ENCODE data around the gene DNAH1. TPM values are rescaled to one million over a fixed set of nuclear protein-coding genes. Genes with fewer than 3 reads are reported as not detected.

Gene DNAH1
- total and polyA plus RNA-seq, 2 of the 13 experiments (the other 11 are each of a cell fraction or from before 2014, with no cell fraction given): 0.64 to 3.5 TPM

DNA sequence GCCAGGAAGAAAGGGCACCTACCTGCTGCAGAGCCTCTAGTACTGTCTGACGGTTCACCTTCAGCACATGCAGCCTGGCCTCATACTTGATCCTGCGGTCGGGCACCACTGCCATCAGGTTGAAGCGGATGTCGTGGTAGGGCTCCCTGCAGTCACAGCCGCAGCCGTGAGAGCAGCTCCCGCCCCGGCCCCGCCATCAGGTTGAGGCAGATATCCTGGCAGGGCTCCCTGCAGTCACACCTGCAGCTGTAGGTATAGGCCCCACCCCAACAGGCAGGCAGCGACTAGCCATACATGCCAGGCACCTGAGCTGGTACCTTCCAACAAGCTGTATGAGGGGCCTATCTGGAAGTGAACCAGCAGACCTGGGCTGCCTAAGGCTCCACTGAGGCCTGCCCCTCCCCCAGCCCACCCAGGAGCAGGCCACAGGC is 90.1 kb downstream of the DNAH1 start (continued):
- no peak for TF ChIP-seq MEIS1 (CRISPR knock-in tag; IDR thresholded peaks at IDR 0.05; ENCODE audit: borderline replicate concordance)

- no peak overlapping the region for H3K27ac ChIP-seq (ENCODE audit: extremely low read length, insufficient read depth, low read length)
- over 99% methylated on average over 16 of the region's 20 CpGs for WGBS (ENCODE audit: low lambda C conversion rate)
- POLR2A ChIA-PET: interaction anchor here (0.6 kb wide), 1 partner anchor 53 kb away, joined by 3 read pairs; no protein-coding TSS in a partner anchor
Observed at GRCh38 chr3:52406791-52407510, 90.8 kb downstream of the DNAH1 start.

More at GRCh38 chr3:52406791-52407510, 90.8 kb downstream of the DNAH1 start:
- Histone ChIP-seq H3K27me3 (ENCODE audit: control insufficient read depth in 1 of 2, insufficient read depth in 2 of 2, low read length in 2 of 2) (peaks cover 0 to 8% of the 10 kb centered on the region in 2 experiments; a peak in 1 of 5 replicates), H3K4me3 (replicated peaks in 1 of 3; ENCODE audit: insufficient read depth in 1 of 3, low read depth in 2 of 3, low read length in 3 of 3) (no peak overlapping the region), H4K20me1 (ENCODE audit: insufficient read depth, low read length) (no peaks in the 10 kb centered on the region), H3K4me1 (ENCODE audit: insufficient read depth, low read length) (peaks cover 22% of the 10 kb centered on the region), H3K9ac (ENCODE audit: insufficient read depth, low read depth, low read length) (no peak overlapping the region), H3K4me2 (ENCODE audit: low read depth, low read length) (no peak overlapping the region), H3K79me2 (ENCODE audit: insufficient read depth, low read length) (peaks cover 26% of the 10 kb centered on the region), H2AFZ (ENCODE audit: low read length) (no peak overlapping the region), H3K36me3 (replicated peaks in 1 of 2; ENCODE audit: control insufficient read depth in 1 of 2, insufficient read depth in 2 of 2, low read length in 2 of 2) (peaks cover 28 to 64% of the 10 kb centered on the region in 2 experiments), H3K9me3 (ENCODE audit: low read length) (no peaks in the 10 kb centered on the region)
- no peak for TF ChIP-seq ZNF552 (CRISPR knock-in tag; IDR thresholded peaks at IDR 0.05; ENCODE audit: borderline replicate concordance)
- TF ChIP-seq TBP (CRISPR knock-in tag; IDR thresholded peaks at IDR 0.05): no peak
- no peak for TF ChIP-seq ZNF510 (CRISPR knock-in tag; IDR thresholded peaks at IDR 0.05; ENCODE audit: low read depth)
- no peak for TF ChIP-seq ZSCAN25 (CRISPR knock-in tag; IDR thresholded peaks at IDR 0.05)
- no peak for TF ChIP-seq ZNF75D (CRISPR knock-in tag; IDR thresholded peaks at IDR 0.05; ENCODE audit: borderline replicate concordance)
- no peak for TF ChIP-seq ONECUT2 (CRISPR knock-in tag; IDR thresholded peaks at IDR 0.05)
- TF ChIP-seq CENPX (CRISPR knock-in tag; IDR thresholded peaks at IDR 0.05): no peak
- TF ChIP-seq, protein P1, sequence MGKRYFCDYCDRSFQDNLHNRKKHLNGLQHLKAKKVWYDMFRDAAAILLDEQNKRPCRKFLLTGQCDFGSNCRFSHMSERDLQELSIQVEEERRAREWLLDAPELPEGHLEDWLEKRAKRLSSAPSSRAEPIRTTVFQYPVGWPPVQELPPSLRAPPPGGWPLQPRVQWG (CRISPR knock-in tag; IDR thresholded peaks at IDR 0.05; ENCODE audit: borderline replicate concordance, low read depth): no peak
- TF ChIP-seq SALL1 (CRISPR knock-in tag; IDR thresholded peaks at IDR 0.05): no peak
- no peak for TF ChIP-seq ZNF629 (CRISPR knock-in tag; conservative IDR thresholded peaks at IDR 0.05)
- TF ChIP-seq FOSL1 (CRISPR knock-in tag; IDR thresholded peaks at IDR 0.05; ENCODE audit: borderline replicate concordance): no peak
- no peak for TF ChIP-seq ZFP82 (CRISPR knock-in tag; IDR thresholded peaks at IDR 0.05; ENCODE audit: borderline replicate concordance)
- TF ChIP-seq SOX13 (IDR thresholded peaks at IDR 0.05): no peak
- TF ChIP-seq SOX13 (CRISPR knock-in tag; conservative IDR thresholded peaks at IDR 0.05 in 1 of 2, IDR thresholded peaks at IDR 0.05 in 1 of 2): no peak
- no peak for TF ChIP-seq HOXA9 (CRISPR knock-in tag; IDR thresholded peaks at IDR 0.05; ENCODE audit: borderline replicate concordance)
- TF ChIP-seq ZNF18 (CRISPR knock-in tag; IDR thresholded peaks at IDR 0.05; ENCODE audit: insufficient replicate concordance): no peak
- TF ChIP-seq SP4 (CRISPR knock-in tag; IDR thresholded peaks at IDR 0.05): no peak
- TF ChIP-seq, protein P2, sequence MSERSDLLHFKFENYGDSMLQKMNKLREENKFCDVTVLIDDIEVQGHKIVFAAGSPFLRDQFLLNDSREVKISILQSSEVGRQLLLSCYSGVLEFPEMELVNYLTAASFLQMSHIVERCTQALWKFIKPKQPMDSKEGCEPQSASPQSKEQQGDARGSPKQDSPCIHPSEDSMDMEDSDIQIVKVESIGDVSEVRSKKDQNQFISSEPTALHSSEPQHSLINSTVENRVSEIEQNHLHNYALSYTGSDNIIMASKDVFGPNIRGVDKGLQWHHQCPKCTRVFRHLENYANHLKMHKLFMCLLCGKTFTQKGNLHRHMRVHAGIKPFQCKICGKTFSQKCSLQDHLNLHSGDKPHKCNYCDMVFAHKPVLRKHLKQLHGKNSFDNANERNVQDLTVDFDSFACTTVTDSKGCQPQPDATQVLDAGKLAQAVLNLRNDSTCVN (CRISPR knock-in tag; IDR thresholded peaks at IDR 0.05; ENCODE audit: borderline replicate concordance): no peak
- TF ChIP-seq ZNF441 (CRISPR knock-in tag; IDR thresholded peaks at IDR 0.05; ENCODE audit: borderline replicate concordance): no peak
- BruUV-seq (replicated peaks): no TSS peak
- ATAC-seq (no peak), FAIRE-seq (no peak), DNase-seq (ENCODE audit: low spot score) (no peak)
- in situ Hi-C loops (cut with HindIII; ENCODE audit: extremely low pct_ligation_motif_present, low pct_unique_long_range_greater_than_20kb): no loop called here
- intact Hi-C loops (cut with micrococcal nuclease; ENCODE audit: unreplicated experiment): no loop called here
- CTCF ChIA-PET (ENCODE audit: low intra/inter-chr PET ratio, low total read pairs): no interaction called here
